NCI-H128 (cell line): Measurements from ENCODE around the gene UBE2Q1.

ENCODE experiments used
- DNase-seq: peaks from one replicate; lab custom pipeline; 2025; ENCODE audit not compliant: unreplicated experiment; lab: John Stamatoyannopoulos, UW

Gene UBE2Q1

DNA sequence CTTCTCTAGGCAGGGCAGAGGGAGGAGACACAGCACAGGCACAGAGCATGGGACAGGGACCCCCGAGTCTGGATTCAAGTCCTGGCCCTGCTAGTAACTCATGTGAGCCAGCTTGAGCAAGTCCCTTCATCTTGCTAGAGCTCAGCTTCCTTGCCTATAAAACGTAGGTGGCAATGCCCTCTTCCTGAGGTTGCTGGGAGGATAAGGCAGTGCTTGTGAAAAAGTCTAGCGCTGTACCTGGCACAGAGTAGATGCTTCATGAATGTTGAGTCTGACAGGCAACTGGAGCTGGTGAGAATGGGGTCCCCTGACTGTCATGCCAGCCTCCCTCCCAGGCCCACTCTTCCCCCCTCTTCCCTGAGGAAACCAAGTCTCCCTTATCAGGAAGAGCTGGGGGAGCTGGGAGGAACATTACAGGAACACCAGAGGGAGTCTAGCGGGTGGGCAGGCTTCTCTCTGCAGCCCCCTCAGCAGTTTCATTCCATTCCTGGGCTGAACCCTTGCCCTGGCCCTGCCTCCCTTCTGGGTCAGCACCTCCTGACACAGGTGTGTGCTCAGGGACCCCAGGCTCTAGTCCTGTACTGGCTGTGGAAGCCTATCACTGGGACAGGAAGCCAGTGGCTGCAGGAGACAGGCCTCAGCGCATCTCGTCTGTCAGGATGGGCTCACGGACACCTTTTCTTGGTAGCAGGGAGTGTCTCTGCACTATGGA, 19.0 kb upstream of the UBE2Q1 start:
- DNase-seq = no peak

DNA sequence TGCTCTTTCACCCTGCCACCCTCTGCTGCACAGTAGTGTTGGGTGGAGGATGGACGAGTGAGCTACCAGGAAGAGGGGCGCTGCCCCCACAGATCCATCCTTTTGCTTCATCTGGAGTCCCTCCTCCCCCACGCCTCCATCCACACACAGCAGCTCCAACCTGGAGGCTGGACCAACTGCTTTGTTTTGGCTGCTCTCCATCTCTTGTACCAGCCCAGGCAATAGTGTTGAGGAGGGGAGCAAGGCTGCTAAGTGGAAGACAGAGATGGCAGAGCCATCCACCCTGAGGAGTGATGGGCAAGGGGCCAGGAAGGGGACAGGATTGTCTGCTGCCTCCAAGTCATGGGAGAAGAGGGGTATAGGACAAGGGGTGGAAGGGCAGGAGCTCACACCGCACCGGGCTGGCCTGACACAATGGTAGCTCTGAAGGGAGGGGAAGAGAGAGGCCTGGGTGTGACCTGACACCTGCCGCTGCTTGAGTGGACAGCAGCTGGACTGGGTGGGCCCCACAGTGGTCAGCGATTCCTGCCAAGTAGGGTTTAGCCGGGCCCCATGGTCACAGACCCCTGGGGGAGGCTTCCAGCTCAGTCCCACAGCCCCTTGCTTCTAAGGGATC, 17.6 kb upstream of the UBE2Q1 start:
- no peak for DNase-seq

DNA sequence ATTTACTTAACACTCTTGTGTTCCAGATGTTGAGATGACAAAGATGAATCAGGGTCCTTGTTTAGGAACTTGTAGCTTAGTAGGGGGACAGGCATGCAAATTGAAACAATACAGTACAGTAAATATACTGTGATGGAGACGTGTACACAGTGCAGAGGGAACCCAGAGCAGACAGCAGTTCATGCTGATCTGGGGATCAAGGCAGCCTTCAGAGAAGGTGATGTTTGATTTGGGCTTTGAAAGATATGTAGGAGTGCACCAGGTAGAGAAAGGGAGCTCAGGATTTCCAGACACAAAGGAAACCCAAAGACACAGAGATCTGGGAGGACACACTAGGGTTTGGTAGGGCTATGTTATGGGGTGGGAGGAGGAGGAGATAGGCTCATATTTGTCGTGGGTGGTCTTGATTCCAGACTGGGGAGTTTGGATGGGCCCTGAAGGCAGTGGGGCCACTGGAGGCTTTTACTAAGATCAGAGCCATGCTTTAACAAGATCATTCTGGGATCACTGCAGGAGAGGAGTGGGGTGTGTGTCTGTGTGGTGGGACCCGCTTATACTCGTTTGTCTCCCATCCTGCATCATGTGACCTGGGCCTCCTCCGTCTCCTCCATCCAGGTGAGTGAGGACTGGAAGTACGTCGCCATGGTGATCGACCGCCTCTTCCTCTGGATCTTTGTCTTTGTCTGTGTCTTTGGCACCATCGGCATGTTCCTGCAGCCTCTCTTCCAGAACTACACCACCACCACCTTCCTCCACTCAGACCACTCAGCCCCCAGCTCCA, 16.9 kb upstream of the UBE2Q1 start:
- DNase-seq = no peak

DNA sequence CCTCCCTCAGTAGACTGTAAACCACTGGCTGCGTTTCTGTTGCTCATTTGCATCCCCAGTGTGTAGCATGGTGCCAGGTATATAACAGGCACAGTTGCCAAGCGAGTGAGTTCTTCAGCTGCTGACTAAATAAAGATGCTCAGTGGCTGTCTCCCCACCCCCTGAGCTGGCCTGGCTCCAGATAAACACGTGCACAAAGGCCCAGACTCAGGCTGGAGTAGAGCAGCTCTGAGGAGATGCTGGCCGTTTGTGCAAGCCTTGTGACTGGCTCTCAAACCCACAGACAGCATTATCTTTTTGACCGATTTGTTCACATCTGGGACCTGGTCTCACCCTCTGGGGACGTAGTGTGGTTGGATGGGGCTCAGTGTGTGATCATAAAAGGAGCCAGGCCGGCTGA, 16.3 kb upstream of the UBE2Q1 start:
- DNase-seq = no peak

DNA sequence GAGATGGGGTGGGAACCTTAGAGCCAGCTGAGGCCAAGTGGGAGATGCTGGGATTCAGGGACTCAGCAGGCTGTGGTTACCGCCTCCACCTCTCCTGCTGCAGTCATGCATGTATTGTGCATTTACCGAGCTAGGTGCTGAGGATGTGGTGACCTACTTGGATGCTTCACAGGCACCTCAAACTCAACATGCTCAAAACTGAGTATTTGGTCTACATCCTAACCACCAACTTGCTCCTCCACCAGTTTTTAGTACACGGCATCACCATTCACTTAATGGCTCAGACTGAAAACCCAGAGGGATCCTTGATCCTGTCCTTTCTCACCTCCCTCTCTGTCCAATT, 14.7 kb upstream of the UBE2Q1 start:
- DNase-seq = no peak

DNA sequence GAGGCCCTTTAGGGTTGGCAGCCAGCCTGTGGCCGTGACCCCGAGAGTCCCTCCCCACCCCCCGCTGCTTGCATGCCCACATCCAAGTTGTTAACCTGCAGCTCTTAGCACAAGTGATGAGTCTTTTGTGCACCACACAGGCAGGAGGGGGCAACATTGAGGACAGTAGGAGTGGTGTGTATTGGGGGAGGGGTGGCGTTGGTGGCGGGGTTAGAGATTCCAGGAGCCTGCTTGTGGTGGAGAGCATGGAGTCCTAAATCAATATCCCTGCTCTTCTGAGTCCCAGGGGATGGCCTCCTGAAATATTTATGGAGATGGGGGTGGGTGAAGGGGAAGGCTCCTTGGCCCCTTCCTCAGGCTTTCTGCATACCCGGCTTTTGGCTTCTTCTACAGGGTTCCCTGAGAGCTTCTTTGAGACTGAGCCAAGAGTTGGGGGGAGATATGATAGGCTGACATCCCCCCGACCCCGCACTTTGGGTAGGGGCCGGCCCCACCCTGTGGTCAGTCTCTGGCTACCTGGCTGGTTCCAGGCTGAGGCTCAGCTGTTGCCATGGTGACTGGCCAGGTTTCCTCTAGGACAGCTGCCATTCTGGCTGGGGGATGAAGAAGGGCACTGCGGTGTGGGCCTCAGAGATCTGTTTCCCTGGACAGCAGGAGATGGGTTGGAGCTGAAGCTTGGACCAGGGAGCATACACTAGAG, 14.2 kb upstream of the UBE2Q1 start:
- DNase-seq = no peak

DNA sequence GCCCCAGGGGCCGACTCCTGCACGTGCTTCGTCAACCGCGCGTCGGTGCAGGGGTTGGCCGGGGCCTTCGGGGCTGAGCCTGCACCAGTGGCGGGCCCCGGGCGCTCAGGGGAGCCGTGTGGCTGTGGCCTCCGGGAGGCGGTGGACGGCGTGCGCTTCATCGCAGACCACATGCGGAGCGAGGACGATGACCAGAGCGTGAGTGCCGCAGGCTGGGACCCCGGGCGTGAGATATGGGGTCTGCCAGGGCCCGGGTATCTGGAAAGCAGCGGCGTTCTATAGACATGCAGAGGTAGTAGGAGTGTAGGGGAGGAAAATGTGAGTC, 13.5 kb upstream of the UBE2Q1 start:
- no peak for DNase-seq

DNA sequence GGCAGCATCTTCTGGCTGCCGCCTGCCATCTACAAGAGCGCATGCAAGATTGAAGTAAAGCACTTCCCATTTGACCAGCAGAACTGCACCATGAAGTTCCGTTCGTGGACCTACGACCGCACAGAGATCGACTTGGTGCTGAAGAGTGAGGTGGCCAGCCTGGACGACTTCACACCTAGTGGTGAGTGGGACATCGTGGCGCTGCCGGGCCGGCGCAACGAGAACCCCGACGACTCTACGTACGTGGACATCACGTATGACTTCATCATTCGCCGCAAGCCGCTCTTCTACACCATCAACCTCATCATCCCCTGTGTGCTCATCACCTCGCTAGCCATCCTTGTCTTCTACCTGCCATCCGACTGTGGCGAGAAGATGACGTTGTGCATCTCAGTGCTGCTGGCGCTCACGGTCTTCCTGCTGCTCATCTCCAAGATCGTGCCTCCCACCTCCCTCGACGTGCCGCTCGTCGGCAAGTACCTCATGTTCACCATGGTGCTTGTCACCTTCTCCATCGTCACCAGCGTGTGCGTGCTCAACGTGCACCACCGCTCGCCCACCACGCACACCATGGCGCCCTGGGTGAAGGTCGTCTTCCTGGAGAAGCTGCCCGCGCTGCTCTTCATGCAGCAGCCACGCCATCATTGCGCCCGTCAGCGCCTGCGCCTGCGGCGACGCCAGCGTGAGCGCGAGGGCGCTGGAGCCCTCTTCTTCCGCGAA, 12.9 kb upstream of the UBE2Q1 start:
- DNase-seq = no peak

DNA sequence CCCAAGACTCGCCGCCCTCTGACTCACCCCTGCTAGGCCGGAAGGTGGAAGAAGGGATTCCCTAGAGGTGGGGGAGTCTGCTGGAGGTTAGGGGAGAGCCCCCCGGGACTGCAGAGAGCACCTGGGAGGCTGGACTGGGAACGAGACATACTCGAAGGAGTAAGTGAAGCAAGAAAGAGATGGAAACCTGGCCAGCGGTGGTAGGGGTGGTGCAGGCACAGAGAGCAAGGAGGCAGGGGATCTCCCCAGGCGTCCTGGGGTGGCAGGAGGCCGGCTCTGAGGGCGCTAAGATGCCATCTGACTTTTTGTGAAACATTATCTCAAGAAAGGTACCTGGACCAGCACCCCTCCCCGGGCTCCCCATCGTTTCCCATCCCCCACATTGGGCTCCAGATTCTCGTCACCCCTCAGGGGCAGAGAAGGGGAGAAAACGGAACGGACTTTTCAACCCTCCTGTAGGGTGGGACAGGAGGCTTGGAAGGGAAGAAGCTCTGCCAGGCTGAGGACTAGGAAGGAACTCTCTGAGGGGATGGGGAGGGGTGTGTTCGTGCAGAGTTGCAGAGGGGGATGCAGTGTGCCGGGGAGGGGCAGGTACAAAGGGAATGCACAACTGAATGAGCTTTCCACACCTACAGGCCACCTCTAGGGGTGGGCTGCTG, 9.8 kb upstream of the UBE2Q1 start:
- DNase-seq = no peak

DNA sequence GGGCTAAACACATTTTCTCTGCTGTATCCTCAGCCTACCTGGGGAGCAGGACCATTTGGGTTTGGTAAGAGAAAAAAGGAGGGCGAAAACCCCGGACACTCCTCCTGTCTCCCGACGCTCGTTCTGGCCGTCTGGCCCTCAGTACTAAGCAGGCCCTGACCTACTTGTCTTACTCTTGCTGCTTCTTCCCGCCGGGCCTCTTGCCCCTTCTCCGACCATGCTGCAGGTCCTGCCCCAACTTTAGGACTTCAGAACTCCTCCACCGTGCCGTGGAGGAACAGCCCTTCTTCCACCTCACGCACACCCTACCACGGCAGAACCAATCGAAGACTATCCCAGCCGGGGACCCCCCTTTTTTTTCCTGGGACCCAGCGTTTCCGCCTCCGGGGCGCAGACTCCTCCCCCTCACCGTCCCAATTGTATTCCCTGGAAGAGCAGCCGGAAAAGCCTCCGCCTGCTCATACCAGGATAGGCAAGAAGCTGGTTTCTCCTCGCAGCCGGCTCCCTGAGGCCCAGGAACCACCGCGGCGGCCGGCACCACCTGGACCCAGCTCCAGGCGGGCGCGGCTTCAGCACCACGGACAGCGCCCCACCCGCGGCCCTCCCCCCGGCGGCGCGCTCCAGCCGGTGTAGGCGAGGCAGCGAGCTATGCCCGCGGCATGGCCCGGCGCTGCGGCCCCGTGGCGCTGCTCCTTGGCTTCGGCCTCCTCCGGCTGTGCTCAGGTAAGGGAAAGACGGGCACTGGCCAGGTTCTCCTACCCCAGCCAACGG, 9.1 kb upstream of the UBE2Q1 start, which contains the start of gene CHRNB2:
TSS of gene CHRNB2 (plus strand) at position 393 of the 771 bp plus-strand sequence. CDS start at position 660, 267 bp downstream.
- DNase-seq = peak; percentile 71

DNA sequence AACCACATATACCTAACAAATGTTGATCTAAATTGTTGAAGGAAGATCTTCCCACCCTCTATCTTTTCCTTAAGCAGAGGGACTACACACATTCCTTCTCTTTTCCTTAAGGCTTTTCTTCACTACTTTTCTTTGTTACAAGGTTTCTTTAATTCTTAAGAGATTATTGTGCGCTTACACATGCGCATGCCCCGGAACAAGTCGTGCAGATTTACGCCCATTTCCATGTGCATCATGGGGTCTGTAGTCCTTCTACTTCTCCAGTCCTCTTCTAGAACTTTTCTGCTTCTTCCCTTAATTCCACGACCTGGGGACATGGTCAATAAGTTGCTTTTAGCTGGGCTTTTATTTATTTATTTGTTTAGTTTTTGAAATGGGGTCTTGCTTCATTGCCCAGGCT, 7.4 kb upstream of the UBE2Q1 start:
- DNase-seq = no peak

DNA sequence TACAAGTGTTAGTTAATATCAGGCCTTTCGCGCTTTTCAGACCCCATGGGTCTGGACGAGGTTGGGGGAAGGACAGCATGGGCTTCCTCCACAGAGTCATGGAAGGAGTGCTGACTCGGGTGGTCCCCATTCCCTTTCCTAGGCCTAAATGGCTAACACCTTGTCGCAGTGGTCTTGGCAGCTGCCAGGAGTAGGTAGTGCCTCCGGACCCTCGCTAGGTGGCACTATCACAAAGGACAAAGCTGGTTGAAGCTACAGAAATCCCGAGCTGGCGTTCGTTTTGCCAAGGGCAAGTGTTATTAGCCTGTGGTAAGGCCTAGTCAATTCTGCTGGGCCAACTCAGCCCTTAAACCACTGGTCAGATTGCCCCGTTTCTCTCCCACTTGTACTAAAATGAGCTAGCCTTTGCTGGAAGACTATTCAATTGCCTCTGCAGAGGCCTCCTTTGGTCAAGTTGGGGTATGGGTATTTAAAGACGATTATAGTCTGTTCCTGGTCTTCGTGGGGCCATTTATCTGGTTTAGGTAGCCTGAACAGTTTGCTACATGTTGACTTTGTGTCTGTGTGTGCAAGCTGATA, 1.1 kb upstream of the UBE2Q1 start:
- peak; percentile 94 for DNase-seq

DNA sequence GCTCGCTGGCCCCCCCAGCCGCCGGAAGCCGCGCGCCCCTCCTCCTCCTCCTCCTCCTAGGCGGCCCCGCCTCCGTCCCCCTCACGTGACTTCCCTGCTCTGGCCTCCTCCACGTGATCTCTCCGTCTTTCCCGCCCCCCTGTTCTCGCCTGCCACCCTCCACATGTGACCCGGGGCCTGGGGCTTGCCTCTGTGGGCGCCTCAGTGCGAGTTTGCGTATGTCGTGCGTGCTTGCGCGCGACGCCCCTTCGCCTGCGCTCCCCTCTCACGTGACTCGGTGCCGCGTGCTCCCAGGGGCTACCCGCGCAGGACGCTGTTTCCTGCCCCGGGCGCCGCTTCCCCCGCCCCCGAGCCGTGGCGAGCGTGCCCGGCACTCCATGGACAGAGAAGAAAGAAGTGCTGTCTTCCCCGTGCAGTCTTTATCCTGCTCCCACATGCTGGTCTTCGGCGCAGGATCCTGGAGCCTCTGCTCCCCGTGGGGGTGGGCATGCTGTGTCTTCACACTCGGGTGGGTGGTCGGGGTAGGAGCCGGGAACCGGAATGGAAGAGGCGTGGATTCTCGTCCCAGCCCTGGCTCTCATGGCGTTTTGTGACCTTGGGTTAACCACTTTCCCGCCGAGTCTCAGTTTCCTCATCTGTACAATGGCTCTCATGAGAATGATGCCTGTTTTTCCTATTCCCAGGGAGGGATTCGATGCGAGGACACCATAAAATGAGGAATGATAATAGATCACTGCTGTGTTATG, 431 bp upstream of the UBE2Q1 start:
- DNase-seq = peak; percentile 98

DNA sequence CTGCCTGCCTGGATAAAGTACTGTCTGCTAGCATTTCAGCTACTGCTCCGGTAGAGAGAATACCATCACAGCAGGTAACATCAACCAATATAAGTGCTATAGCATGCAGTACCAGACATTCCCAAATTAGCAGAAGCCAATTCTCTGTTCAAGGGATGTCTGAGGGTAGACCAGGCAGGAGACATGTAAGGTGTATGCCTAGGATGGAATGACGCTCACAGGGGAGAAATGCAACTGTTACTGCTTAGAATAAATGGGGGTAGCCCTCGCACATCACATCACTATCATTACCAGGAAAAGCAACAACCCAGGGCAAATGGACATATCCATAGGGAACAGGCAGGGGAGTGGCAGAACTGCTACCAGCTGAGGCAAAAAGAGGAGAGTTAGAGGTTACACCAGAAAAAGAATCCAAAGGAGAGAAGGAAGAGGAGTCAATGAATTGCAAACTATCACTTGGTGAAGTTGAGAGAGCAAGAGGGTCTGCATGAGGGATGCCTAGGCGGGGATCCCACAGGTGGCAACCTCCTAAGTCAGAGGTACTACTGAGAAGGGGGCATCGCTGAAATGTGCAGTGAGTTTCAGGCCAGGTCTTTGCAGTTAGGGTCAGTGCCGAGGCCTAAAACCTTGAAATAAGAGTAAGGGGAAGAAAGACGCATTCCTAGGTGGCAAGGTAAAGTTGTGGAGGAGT, 1.1 kb downstream of the UBE2Q1 start:
- DNase-seq = no peak

DNA sequence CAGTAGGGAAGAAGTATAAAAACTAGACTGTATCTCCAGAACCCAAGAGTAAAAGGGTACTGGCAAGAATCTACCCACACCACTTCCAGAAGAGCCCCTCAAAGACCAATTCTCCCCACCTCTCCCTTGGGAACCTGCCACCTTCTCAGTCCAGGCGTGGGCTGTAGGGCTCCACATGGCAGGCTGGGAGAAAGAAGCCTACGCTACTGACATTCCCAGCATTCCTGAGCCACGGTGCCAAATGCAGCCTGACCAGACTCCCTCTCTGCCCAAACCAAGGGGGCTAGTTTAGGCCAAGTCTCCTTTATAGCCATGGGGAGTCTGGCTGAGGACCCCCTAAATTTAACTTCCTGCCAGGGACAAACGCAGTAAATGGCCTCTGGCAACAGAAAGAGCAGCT, 2.0 kb downstream of the UBE2Q1 start:
- no peak for DNase-seq

DNA sequence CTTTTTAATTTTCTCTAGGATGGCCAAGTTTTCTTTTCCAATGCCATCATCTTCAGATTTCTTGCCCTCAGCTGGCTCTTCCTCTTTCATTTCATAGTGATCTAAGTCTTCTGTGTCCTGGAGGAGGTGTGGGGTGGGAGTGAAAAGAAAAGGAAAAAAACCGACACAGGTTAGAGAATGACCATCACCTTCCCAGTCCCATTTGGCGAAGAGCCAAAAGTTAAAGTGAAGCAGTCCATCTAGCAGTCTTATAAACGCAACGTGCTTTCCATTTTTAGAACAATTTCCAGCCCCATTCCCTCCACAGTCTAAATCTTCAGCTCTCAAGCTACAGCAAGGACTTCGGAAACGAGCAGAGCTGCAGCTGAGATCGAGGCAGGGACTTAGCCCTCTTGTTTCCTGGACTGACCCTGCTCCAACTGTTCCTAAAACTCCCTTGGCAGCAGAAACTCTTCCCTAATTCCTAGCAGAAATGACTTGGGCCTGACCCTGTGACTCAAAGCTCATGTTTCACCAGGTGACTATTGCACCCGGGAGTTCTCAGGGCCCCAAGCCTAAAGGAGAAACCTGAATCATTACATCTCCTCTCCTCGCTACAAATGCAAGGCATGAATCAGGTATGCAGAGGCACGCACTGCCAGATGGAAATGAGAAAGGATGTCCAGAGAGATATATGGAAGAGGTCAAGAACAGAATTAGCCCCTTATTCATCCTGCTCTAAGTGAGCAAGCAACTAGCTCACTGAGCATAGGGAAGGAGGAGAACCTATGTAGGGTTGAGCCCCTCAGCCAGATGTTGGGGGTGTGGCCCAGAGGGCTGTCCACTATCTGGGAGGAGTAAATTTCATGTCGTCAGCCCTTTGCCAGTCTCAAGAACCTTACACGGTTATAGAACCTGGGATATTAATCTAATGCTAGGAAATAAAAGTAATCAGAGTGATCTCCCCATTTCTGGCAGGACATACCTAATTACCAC, 5.1 kb downstream of the UBE2Q1 start:
- DNase-seq = no peak

DNA sequence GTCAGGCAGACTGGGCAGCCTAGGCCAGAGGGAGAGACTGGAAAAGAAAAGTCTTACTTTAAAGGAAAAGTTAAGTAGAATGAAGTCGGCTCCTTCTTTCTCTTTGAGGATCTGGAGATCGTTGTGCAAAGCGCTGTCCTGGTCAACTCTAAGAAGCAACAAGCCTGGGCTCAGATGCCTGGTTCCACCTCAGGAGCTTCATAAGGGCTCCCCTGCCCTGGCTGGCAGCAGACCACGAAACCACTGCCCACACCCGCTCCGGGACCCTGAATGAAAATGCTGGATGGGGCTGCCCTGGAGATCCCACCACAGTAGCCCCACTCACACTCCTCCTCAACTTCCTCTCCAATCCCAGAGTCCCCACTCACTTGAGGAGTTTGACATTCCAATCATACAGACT, 6.4 kb downstream of the UBE2Q1 start:
- no peak for DNase-seq
